Inflammatory macrophage treated with lipopolysaccharide for 1 hour (primary cell): ENCODE measurements around the gene CACNB4.
A peak's percentile ranks its signal among the peaks of the same experiment; 100 is the strongest.
"Not testable (repeated sequence)": the region's sequence is repeated elsewhere in the genome, so short reads cannot be mapped to it uniquely, and the experiment has no call there.

Source experiments
- DNase-seq, 2 donors: peaks; one replicate each; pipeline ENCODE4 v3.0.0-alpha.2; 2020 to 2022

The CACNB4 gene

DNA sequence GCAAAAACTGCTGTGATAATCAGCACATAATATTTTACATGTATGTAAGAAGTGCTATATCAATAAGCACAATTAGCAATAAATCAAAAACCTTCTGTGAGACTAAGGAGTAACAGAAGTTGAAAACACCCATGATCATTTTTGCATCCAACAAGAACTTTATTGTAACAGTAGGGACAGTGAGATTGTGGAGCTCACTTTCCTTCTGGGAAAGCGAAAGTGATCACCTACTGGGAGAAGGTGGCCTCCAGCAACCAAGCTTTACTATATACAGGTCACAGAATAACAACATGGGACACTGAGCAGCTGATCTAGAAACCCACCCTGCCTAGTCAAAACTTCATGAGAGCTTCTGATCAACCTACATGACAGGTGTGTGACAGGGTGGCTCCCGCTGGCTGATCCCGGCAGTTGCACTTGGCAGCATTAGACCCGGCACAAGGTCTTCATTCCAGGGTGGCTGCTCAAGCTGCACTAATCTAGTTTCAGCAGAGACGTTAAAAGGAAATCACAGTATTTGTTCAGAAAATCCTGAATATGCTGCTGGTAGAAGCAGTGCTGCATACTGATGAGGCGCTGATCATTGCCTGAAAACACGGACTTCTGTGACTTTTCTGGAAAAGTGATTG, 207.2 kb downstream of the CACNB4 start:
- no peak for DNase-seq

DNA sequence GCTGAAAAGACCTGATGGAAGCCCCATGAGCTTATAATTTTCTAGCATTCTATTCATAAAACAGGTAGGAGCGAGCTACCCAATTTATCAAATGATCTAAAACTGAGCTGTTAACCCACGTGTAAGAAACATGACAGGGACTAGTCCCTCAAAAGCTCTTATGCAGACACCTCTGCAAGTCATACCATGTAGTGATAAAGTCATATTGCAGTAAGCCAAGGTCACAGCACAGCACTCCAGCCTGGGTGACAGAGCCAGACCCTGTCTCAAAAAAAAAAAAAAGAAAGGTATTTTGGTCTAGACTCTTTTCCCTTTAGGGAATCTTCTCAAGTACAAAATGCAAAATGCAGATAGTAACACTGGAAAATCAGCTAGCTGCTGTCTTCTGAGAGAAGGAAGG, 211.7 kb downstream of the CACNB4 start:
- DNase-seq: no peak

DNA sequence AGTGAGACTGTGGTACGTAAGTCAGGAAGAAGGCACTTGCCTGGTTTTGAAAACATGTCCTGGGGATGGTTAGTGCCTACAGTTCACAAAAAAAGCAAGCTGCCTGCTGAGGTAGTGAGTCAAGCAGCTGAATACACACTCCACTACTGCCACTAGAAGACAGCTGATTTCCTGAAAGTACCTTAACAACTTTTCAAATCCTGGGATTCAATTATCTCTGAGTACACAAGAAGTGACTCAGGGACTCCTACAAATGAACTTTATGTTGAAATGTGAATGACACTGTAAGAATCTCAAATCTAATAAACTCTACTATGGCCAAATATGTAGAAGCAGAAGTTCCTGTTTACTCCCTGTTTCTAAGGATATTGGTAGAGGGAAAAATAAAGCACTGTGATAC, 212.6 kb downstream of the CACNB4 start:
- peak; percentile 41 to 60 for DNase-seq

DNA sequence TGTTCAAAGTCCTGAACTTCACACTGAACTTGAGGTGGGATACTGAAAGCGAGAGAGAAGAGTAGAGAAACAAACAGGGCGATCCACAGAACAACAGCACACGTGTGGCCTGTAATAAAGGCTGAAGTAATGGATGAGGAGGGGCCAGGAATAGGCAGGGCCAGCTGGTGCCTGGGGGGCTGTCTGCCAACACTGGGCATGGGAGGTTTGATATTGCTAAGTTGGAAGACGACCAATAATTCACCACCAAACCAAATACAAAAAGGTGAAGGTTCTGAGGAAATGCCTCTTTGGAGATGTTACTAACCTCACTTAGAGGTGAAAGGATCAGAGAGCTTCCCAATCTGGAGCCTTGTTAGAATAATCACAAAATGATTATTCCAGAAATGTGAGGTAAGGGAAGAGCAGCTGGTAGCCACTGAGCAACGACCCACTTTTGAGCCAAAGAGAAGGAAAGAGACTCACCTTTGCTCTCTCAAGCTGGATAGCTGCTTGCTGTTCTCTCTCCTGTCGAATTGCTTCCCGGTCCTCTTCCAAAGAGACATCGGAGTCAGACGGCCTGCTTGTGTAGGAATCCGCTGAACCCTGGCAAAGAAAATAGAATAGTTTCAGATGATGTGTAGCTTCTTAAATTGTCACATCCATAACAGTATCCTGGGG, 215.9 kb downstream of the CACNB4 start:
- DNase-seq: no peak

DNA sequence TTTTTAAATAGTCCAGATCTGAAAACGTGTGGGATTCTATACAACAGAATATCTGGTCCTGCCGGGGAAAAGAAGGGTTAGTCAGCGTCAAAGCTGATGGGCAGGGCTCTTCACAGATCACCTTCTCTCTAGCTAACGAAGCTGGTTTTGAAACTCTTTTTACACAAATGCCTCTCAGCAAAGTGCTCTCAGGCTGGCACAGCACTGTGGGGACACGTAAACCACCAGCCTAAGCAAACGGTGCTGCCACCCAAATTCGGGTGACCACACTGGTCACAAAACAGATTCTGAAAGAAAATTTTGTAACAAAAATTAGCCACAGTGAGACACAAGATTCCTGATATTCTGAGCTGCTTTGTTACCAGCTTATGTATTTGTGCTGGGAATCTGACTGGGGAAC, 217.5 kb downstream of the CACNB4 start:
- no peak for DNase-seq

DNA sequence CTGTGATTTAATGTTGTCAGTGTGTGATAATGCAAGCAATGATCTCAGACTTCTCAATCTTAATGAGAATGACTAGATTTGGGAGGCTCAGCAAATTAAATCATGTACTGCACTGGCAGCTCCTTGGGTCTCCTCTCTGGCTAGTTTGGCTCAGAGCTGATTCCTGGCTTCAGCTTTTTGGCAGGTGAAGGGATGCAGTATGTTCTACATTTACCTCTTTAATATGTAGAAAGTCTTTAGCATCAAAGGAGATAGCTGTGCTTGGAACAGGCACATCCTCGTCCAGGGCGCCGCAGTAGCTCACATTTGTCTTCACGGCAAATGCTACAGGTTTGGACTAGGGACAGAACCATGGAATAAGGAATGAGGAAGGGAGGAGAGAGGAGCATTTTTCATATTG, 218.3 kb downstream of the CACNB4 start:
- no peak for DNase-seq

DNA sequence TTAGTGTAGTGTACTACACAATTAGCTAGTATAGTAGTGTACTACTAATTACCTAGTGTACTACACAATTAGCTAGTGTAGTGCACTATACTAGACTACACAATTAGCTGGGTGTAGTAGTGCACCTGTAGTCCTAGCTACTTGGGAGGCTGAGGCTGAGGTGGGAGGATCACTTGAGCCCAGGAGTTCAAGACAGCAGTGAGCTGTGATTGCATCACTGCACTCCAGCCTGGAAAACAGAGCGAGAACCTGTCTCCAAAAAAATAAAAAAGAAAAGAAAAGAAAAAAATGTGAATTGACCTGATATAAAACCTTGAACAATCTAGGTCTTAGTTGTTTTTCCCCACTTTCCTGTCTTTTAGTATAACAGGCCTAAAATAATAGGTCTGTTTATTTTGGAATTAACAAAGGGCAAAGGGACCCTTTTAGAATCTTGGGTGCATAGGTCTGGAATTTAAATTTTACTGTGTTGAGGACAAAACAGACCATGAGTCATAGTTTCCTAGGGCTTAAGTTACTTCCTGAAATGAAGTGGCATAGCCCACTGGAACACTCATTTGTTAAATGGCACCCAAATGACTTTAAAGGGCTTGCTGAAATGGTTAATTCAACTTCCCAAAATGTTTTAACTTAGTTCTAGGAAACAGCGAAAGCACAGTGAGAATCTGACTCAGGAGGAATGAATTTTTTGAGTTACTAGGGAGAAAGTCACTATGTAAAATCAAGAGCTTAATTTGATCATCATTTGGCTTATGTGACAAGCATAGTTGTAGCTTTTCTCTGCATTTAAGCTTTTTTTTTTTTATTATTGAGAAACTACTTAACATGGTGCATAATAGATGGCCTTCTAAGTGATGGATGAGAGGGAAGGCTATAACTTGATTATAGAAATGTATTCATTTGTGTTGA, 219.9 kb downstream of the CACNB4 start:
- DNase-seq: peak; percentile 62 to 70

DNA sequence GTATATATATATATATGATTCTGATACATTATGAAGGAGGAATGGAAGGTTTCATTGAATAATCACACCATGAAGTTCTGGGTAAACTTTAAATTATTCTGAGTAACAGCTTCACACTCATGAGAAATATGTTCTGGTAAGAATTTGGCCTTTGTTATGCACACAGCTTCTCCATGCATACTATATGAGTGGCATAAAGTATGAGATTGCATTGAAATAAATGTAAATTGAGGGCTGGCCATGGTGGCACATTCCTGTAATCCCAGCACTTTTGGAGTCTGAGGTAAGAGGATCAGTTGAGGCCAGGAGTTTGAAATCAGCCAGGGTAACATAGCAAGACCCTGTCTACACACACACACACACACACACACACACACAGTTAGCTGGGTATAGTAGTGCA, 220.6 kb downstream of the CACNB4 start:
- no peak for DNase-seq

DNA sequence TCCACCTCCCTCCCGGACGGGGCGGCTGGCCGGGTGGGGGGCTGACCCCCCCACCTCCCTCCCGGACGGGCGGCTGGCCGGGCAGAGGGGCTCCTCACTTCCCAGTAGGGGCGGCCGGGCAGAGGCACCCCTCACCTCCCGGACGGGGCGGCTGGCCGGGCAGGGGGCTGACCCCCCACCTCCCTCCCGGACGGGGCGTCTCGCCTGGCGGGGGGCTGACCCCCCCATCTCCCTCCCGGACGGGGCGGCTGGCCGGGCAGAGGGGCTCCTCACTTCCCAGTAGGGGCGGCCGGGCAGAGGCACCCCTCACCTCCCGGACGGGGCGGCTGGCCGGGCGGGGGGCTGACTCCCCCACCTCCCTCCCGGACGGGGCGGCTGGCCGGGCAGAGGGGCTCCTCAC, 223.2 kb downstream of the CACNB4 start:
- DNase-seq: not testable (repeated sequence)

DNA sequence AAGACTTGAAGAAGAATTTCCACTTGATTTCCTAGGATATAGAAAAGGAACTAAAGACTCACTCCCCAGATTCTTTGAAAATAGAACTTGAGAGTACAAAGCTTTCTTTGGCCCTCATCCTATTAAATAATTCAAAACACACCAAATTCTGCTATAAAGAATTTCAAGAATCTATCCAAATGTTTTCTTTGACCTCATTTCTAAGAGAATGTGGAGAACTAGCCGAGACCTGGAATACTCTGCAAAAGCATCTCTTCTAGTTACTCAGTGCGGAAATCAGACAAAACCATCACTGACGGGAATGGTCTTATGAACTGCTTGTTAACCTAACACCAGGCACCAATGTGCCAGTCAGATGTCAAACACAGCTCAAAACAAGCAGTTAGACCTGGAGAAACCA, 226.4 kb downstream of the CACNB4 start:
- DNase-seq: no peak

DNA sequence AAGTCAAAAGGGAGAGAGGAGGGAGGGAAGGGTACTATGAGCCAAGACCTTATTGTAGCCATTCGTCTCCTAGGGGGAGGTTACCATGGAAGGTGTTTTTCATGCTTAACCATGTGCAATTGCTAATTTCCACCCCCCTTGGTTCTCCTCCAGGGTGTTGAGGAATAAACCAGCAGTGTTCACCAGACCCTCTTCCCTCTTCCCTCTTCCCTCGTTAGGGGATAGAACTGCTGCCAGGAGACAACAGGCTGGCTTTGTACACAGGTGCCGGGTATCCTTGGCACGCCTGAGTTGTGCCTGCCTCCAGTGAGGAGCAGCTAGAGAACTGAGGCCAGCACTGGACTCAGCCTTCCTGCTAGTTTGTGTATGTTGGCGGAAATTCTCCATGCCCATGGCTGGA, 229.6 kb downstream of the CACNB4 start:
- no peak for DNase-seq

DNA sequence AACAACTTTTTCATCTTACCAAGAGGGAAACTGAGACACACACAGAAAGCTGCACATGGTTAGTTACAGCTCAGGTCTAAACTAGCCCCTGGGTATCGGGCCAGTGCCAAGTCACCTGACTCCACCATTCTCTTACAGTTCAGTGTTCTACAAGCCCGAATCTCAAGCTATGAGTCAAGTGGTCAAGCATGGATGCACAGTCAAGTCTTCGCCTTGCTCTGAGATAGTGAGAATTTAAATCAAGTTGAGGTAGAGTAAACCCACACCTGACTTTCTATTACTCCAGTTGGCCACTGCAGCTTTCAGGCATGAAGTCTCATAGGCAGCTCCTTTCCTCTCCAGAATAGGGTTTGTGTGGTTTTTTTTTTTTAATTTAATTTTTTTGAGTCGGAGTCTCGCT, 236.1 kb downstream of the CACNB4 start:
- no peak for DNase-seq

DNA sequence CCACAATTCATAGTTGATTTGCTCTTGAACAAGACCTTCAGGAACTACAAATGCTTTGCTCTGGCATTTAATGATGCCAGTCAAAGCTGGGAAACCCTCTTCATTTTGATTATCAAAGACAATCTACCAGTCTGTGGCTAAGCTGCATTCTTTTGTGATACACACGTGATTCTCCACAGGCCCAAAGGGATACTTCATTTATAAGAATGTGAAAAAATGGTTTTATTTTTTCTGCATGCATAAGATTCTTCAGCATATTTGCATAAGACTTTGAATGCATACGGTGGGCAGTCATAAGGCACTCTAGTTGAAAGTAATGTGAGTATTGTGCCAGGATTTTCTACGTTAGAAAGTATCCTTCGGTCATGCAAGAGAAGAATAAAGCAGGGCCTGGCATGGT, 237.7 kb downstream of the CACNB4 start:
- no peak for DNase-seq

DNA sequence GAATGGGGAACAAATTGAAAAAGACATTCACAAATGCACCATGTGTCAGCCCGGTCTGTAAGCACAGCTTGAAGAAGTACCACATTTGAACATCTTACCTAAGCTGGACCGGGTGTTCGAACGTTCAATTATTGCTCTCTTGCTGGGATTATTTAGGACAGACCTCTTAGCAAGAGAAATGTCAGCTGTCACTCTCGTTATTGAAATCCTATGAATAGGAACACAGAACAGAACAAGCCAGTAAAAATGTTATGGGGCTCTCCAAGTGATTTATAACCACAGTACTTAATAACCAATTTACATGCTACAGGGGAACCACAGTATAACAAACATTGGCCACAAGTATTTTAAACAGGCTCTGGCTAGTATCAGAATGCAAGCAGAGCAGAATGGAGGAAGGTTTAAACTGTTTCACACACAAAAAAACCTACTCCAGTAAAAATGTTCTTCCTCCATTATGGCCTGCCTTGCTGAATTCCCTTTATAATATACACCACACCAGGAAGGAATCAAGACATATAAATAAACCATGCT, 238.2 kb downstream of the CACNB4 start:
- DNase-seq: no peak

DNA sequence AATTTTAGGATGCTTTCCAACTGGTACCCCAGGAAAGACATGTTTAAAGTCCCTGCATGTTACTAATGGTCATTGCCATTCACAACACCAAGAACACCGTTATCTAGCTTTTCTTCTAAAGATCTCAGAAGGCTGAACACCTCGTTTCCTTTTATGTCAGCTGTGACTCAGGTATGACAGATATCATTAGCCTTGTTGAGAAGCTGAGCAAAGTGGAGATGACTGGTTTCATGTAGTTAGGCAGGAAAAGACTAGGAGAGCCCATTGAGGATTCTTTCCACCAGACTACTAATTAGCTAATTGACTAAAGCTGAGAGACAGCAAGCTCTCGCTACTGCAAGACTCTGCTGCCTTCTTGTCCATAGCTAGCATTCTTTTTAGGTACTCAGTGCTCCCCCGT, 238.6 kb downstream of the CACNB4 start:
- no peak for DNase-seq

DNA sequence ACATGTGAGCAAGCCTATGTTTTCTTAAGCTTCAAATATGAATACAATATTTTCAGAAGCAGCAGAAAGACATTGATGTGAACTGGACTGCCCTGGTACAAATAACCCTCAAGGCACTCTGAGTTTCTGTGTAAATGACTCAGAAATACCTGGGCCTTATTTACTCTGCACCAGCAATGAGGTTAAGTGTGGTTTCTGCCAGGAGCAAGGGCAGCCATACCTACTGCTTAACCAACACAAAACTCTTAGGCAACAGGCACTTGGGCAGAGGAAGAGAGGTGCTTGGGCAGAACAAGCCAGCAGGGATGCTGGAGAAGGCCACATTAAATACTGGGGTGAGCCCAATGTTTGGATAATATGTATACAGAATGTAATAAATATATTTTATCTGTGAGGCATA, 241.2 kb downstream of the CACNB4 start:
- no peak for DNase-seq

DNA sequence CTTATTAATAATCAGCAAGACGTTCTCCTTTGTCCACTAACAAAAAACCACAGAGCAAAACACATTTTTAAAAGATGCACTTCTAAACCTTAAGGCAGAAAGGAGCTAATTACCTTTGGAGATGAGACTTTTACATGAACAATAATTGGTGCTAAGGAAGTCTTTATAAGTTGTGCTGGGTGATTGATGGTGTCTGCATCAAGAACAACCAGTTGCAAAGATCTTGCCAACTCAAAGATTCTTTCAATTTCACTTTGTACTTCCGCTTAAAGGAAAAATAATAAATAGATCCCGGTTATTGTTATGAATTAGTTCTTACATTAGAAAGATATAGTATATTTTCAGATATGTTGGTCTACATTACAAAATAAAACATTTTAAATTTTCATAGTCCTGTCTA, 243.7 kb downstream of the CACNB4 start:
- no peak for DNase-seq

DNA sequence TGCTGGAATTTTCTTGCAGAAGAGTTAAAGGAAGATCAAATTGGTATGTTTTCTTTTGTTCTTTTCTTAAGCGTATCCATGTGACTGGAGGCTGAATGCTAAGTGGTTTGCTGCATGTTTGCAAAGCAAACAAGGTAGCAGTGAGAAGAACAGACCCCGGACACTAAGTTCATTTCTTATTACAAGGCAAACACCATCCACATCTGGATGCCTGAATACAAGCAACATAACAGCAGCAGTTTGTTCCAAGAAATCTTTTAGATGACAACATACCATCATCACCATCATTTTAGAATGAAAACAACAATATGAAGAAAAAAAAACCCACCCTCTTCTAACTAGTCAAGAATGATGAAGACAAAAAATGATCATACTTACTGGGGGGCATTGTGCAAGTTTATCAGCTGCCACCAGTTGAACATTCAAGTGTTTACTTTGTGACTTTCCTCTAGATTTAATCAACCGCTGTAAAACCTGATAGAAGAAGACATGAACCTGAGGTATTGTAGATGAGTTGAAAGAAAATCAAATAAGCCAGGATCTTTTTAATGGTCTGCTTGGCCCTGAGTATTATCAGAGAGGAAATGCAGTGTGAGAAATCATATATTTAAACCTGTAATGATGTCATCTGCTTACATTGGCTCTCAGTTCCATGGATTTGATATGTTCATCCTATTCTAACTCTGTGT, 245.6 kb downstream of the CACNB4 start:
- DNase-seq: no peak

DNA sequence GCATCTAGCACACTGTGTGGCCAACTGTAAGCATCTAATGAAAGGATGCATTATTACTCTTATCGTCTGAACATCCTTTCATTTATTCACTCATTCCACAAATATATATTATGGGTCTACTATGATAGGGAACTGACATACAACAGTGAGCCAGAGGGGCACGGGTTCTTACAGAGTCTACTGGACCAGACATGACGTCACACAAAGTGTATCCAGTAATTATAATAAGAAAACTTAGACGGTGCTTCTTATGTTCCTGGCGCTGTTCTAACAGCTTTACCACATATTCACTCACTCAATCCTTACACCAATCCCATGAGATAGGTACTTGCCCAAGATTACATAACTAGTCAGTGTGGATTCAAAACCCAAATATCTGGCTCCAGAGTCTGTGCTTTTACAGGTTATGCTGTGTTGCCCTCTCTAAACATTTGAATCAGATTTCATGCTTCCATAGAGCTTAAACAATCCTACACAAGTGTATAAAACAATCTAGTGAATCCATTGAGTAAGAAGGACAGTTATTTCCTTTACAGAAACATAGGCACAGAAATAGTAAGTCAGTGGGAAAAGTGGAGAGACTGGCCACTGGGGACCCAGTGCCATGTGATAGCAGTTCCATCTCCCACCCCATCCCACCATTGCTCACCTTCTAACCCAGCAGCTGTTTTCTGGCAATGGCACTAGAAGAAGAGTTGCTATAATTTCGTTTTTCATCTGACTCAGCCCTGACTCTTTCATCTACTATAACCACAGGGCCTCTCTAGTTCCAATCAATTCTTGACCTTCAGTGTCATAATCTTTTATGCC, 246.4 kb downstream of the CACNB4 start:
- no peak for DNase-seq

DNA sequence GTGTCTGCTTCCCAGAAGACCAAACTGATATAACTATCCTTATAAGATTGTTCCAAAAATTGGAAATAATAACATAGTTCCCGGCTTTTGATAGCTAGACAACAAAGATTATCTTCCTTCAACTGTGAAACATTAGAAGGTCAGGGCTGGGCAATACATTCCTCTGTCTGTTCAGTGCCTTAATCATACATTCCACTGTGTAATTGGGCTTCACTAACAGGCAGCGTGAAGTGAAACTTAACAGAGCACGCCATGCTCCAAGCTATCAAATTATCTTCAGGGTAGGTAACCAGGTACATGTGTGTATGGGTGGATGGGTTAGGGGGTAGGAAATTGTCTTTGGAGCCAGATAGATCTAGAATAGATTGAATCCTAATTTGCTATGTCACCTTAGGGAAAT, 247.1 kb downstream of the CACNB4 start:
- no peak for DNase-seq

DNA sequence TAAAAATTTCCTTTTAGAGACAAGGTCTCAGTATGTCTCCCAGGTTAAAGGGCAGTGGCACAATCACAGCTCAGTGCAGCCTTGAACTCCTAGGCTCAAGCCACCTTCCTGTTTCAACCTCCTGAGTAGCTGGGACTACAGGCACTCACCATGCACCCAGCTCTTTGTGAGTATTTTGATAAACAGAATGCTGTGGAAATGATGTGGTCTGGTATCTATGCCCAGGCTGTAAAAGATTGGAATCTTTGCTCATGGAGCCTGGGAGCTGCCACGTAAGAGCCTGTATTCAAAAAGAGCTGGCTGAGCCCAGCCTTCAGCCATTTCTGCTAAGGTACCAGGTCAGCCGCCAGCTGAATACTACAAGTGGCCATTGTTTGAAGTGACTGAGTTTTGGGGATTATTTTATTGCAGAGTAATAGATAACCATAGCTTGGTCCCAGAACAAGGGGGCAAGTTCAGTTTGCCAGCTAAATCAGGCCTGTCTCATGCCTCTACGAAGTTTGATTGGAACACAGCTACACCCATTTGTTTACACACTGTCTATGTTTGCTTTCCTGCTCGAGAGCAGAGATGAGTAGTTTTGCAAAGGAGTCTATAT, 249.3 kb downstream of the CACNB4 start:
- DNase-seq: no peak

DNA sequence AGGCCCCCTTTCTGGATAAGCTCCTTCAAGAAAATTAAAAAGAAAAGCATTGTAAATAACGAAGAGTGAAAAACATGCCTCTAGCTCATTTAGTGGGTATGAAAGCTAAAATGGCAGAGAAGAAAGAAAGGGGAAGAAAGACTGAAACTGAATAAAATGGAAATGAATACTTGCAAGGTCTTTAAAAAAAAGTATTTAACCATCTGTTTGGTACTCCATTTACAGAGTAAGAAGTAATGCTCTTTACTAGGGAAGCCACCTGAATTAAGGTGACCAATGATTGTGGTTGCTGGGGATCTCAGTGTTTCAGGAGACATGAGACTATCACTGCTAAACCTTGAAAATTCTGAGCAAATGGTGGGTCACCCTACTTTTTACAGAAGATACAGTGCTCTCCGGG, 253.0 kb downstream of the CACNB4 start:
- DNase-seq: no peak
